Smooth muscle cell (in vitro differentiated cells): ENCODE measurements around the gene TLCD1. TPM values are rescaled to one million over a fixed set of nuclear protein-coding genes. Genes with fewer than 3 reads are reported as not detected.

Source experiments
- DNase-seq: peaks from one replicate; lab custom pipeline; 2025; ENCODE audit not compliant: unreplicated experiment; lab: John Stamatoyannopoulos, UW
- H2AFZ ChIP-seq: fragments of 200-600 bp; sonication (generic); 2 replicates; pipeline ENCODE4 v1.6.0; 2016; ENCODE audit warnings: antibody characterized with exemption, low read depth, mild to moderate bottlenecking
- H3F3A ChIP-seq: fragments of 200-600 bp; sonication (generic); 2 replicates; pipeline ENCODE4 v1.6.0; 2017; ENCODE audit warnings: antibody characterized with exemption, low read depth
- H3K27ac ChIP-seq: fragments of 200-600 bp; sonication (generic); 2 replicates; pipeline ENCODE4 v1.5.1; 2016; ENCODE audit warnings: low read depth, mild to moderate bottlenecking
- H3K27me3 ChIP-seq: fragments of 200-600 bp; sonication (generic); 2 replicates; pipeline ENCODE4 v1.6.1; 2016; ENCODE audit warnings: low read depth, mild to moderate bottlenecking
- H3K36me3 ChIP-seq: fragments of 200-600 bp; sonication (generic); 2 replicates; pipeline ENCODE4 v1.5.1; 2016; ENCODE audit warnings: low read depth
- H3K4me1 ChIP-seq: fragments of 200-600 bp; sonication (generic); 2 replicates; pipeline ENCODE4 v1.5.1; 2016; ENCODE audit warnings: low read depth
- H3K4me2 ChIP-seq: fragments of 200-600 bp; sonication (generic); 2 replicates; pipeline ENCODE4 v1.6.0; 2016; ENCODE audit warnings: mild to moderate bottlenecking
- H3K4me3 ChIP-seq: fragments of 200-600 bp; sonication (generic); 2 replicates; pipeline ENCODE4 v1.5.1; 2016; ENCODE audit warnings: mild to moderate bottlenecking
- H3K79me2 ChIP-seq: fragments of 200-600 bp; sonication (generic); 2 replicates; pipeline ENCODE4 v1.6.0; 2016; ENCODE audit warnings: low read depth, mild to moderate bottlenecking
- H3K9ac ChIP-seq: fragments of 200-600 bp; sonication (generic); 2 replicates; pipeline ENCODE4 v1.6.0; 2016; ENCODE audit warnings: low read depth
- H3K9me3 ChIP-seq: fragments of 200-600 bp; sonication (generic); replicated peaks from 2 replicates; pipeline ENCODE4 v1.5.1; 2016; ENCODE audit warnings: low read depth
- H4K20me1 ChIP-seq: fragments of 200-600 bp; sonication (generic); 2 replicates; pipeline ENCODE4 v1.6.0; 2016; ENCODE audit warnings: low read depth
- WGBS: methylation state at CpG from one replicate; pipeline ENCODE4 v1.1.7; 2016; ENCODE audit warnings: low lambda C conversion rate; 5-methylcytosine and 5-hydroxymethylcytosine counted together
- polyA plus RNA-seq: library from polyadenylated mRNA; unstranded; fragments of >200 nt; fragmentation: Nextera tagmentation; extraction: Ambion mirVana; gene quantifications from 2 replicates; pipeline ENCODE4 v1.2.1, GENCODE V29; 2016
- total RNA-seq: library from RNA; depleted of rRNA; stranded (reverse); fragments of >200 nt; gene quantifications from 2 replicates; pipeline ENCODE4 v1.2.3, GENCODE V29; 2014
- TF ChIP-seq, protein P1 (sequence below): fragments of 200-600 bp; sonication (generic); IDR thresholded peaks from 2 replicates; pipeline ENCODE4 v1.5.1; 2017; ENCODE audit warnings: borderline replicate concordance, mild to moderate bottlenecking, antibody characterized with exemption; ENCODE audit not compliant: insufficient read depth, poor library complexity, severe bottlenecking

The TLCD1 gene
- total and polyA plus RNA-seq, 2 experiments from 2014 or later: 11.2 to 14.7 TPM

DNA sequence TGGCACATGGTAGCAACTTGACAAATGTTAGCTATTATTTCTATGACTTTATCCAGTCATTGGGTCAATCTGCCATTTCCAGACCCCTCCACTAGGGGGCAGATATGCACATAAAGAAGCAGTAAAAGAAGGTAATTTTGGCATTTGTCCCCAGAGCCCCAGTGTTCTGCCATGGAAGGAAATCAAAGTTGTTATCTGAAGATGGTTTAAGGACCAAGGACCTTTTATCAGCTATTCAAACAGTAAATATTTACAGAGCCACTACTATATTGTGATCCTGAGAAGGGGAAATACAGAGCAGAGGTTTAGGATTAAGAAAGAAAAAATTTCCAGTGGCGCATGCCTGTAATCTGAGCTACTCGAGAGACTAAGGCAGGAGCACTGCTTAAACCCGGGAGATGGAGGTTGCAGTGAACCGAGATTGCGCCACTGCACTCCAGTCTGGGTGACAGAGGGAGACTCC, 37.8 kb upstream of the TLCD1 start:
- H3K27ac ChIP-seq: no peak overlapping the region
- WGBS: 68% methylated on average over 5 of the region's 5 CpGs
- peaks cover 18% of the 10 kb centered on the region for H3K4me1 ChIP-seq
- H2AFZ ChIP-seq: no peak overlapping the region
- peaks cover 86% of the 10 kb centered on the region for H4K20me1 ChIP-seq
- peaks cover 6% of the 10 kb centered on the region for H3F3A ChIP-seq
- no peak overlapping the region for H3K9ac ChIP-seq
- no peaks in the 10 kb centered on the region for H3K27me3 ChIP-seq
- H3K36me3 ChIP-seq: no peaks in the 10 kb centered on the region
- H3K4me2 ChIP-seq: no peak overlapping the region
- TF ChIP-seq, protein P1, sequence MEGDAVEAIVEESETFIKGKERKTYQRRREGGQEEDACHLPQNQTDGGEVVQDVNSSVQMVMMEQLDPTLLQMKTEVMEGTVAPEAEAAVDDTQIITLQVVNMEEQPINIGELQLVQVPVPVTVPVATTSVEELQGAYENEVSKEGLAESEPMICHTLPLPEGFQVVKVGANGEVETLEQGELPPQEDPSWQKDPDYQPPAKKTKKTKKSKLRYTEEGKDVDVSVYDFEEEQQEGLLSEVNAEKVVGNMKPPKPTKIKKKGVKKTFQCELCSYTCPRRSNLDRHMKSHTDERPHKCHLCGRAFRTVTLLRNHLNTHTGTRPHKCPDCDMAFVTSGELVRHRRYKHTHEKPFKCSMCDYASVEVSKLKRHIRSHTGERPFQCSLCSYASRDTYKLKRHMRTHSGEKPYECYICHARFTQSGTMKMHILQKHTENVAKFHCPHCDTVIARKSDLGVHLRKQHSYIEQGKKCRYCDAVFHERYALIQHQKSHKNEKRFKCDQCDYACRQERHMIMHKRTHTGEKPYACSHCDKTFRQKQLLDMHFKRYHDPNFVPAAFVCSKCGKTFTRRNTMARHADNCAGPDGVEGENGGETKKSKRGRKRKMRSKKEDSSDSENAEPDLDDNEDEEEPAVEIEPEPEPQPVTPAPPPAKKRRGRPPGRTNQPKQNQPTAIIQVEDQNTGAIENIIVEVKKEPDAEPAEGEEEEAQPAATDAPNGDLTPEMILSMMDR: peak; percentile 87
- H3K4me3 ChIP-seq: no peak overlapping the region
- H3K9me3 ChIP-seq: no peaks in the 10 kb centered on the region
- H3K79me2 ChIP-seq: peaks cover 6% of the 10 kb centered on the region
- peak; percentile 20 for DNase-seq

DNA sequence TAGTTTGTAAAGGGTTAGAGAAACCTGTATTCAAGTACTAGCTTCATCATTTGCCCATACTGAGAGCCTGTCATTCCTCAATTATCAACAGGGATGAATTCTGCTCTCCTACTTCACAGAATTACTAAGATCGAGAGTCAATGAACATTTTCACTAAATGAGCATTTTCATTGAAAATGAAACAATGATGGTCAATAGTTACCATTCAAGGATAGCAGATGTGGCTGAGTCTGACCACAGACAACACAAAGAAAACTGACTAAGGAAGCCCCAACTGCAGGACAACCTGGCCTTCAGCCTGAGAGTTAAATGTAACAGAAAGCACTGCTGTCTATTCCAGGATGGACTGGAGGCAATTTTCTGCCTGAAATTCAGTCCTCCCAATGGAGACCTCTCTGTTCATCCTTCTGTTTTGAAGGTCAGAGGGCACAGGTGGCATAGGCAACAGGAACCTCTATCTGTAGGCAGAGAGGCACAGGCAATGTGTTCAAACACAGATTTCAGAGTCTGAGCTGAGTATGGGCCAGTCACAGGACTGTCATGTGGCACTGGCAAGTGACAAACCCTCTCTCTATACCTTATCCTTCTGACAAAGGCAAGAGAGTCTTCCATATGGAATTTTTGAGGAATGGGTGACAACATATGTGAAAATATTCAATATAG, 37.2 kb upstream of the TLCD1 start:
- TF ChIP-seq, protein P1: no peak
- Histone ChIP-seq H4K20me1 (peaks cover 81% of the 10 kb centered on the region), H3F3A (peaks cover 6% of the 10 kb centered on the region), H3K4me2 (no peak overlapping the region), H3K4me1 (peaks cover 18% of the 10 kb centered on the region), H3K27ac (no peak overlapping the region), H3K9me3 (no peaks in the 10 kb centered on the region), H3K36me3 (no peaks in the 10 kb centered on the region), H3K79me2 (peaks cover 6% of the 10 kb centered on the region), H3K9ac (no peak overlapping the region), H3K27me3 (no peaks in the 10 kb centered on the region), H3K4me3 (no peak overlapping the region), H2AFZ (no peak overlapping the region)
- DNase-seq: no peak
- 88% methylated on average over 1 of the region's 1 CpG for WGBS

DNA sequence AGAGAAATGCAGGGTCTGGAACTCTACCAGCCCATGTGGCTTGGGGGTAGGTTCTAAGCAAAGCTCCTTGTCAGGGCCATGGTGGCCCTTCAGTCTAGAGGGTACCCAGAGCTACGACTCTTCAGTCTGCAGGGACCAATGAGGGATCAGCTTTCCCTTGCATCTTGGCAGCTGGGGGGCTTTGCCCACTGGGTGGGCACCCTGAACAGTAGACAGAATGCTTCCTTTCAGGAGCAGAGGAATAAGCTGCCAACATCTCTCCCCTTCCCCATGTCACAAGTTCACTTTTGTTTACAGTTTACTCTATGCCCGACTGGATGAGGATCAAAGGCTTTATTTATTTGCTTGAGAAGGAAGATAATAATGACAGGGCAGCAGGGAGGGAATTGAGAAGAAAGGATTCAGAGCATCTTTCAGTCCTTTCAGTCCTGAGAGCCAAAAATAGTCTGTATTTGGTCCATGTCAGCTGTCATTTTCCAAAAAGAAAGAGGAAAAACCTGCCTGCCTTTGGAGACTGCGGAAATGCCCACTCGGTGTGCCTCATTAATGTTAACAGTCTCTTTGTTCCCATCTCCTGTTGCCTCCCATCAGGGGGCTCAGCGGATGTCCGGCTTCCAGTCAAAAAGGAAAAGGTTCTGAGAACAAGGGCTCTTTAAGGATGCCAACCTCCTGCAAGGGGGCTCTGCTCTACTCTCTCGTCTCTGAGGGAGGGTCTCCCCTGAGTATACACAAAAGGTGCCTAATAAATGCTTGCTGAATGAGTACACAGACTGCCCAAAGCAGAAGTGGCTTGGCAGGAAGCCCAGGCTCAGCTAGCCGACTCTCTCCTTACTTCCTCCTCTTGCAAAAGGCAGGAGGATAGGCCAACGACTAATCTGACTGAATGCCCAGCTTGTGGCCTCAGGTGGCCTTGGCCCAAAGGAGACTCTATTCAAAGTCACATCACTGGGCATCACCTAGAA, 34.8 kb upstream of the TLCD1 start:
- TF ChIP-seq, protein P1: no peak
- Histone ChIP-seq H3F3A (peaks cover 6% of the 10 kb centered on the region), H3K4me2 (no peak overlapping the region), H4K20me1 (peaks cover 71% of the 10 kb centered on the region), H3K36me3 (no peaks in the 10 kb centered on the region), H3K4me1 (peaks cover 18% of the 10 kb centered on the region), H3K9ac (no peak overlapping the region), H3K79me2 (no peaks in the 10 kb centered on the region), H3K27me3 (no peaks in the 10 kb centered on the region), H3K4me3 (no peak overlapping the region), H3K9me3 (no peaks in the 10 kb centered on the region), H2AFZ (no peak overlapping the region), H3K27ac (no peak overlapping the region)
- DNase-seq: no peak
- 61% methylated on average over 9 of the region's 9 CpGs for WGBS
